ENCODE results near the gene FMO1. TPM values are rescaled to one million over a fixed set of nuclear protein-coding genes. Genes with fewer than 3 reads are reported as not detected.

The FMO1 gene
- total RNA-seq, 1 experiment from 2014 or later: not detected

- no peaks in the 10 kb centered on the region for H3K9me3 Mint-ChIP-seq
These were observed 547 bp downstream of the FMO1 start for GRCh38 chr1:171248841-171249240.

More at GRCh38 chr1:171248841-171249240, 547 bp downstream of the FMO1 start:
- H2BK15ac ChIP-seq (ENCODE audit: low read depth, low read length): no peak overlapping the region
- peaks cover 35 to 37% of the 10 kb centered on the region in 2 experiments for H3K4me1 Mint-ChIP-seq
- no peak overlapping the region for H2BK20ac ChIP-seq (ENCODE audit: low read depth, low read length, poor library complexity, severe bottlenecking)
- H3K4me2 ChIP-seq (ENCODE audit: insufficient read depth, insufficient read length, low read length): no peak overlapping the region
- H3K23me2 ChIP-seq (ENCODE audit: insufficient read length, low read depth, low read length, poor library complexity, severe bottlenecking): peaks cover 2% of the 10 kb centered on the region
- no peak overlapping the region for H3K27ac ChIP-seq (ENCODE audit: insufficient read length, low read depth, low read length)
- no peak overlapping the region for H2BK12ac ChIP-seq (ENCODE audit: insufficient read length, low read depth, low read length)
- H3K18ac ChIP-seq (ENCODE audit: insufficient read length, low read depth, low read length): no peak overlapping the region
- H3K4me3 Mint-ChIP-seq: no peak overlapping the region
- WGBS (ENCODE audit: extremely low coverage, insufficient read length, low lambda C conversion rate): no CpG with 5 or more reads among the region's 1 CpG
- no peak overlapping the region for H3T11ph ChIP-seq (ENCODE audit: low read length)
- no peak overlapping the region for H2AK5ac ChIP-seq (ENCODE audit: insufficient read length, low read length)
- no peaks in the 10 kb centered on the region for H3K79me1 ChIP-seq (ENCODE audit: insufficient read depth, low read depth, low read length, poor library complexity, severe bottlenecking)
- no peaks in the 10 kb centered on the region for H3K79me2 ChIP-seq (ENCODE audit: insufficient read depth, low read length)
- peaks cover 5% of the 10 kb centered on the region; the same call in 1 of the 2 replicates for H3K4me1 ChIP-seq (ENCODE audit: insufficient read depth, low read length)
- no peak overlapping the region for H2AFZ ChIP-seq (ENCODE audit: low read length)
- no peak overlapping the region for H3K14ac ChIP-seq (ENCODE audit: insufficient read depth, low read length)
- no peaks in the 10 kb centered on the region; the same call in 1 of the 2 replicates for H3K27me3 Mint-ChIP-seq (ENCODE audit: low read depth)
- no peak overlapping the region for H3K9ac ChIP-seq (ENCODE audit: extremely low read depth, insufficient read length, low read length)
- 0 out of 7 replicates have a peak, but pooled peaks cover 0 to 6% (median 0%) of the 10 kb centered on the region in 3 experiments for H3K36me3 Mint-ChIP-seq (ENCODE audit: insufficient read depth in 1 of 3, low read depth in 3 of 3)
- no peak overlapping the region for H3K23ac ChIP-seq (ENCODE audit: insufficient read length, low read depth, low read length)
- H3K27ac Mint-ChIP-seq: no peak overlapping the region
- H4K5ac ChIP-seq (ENCODE audit: insufficient read length, low read depth, low read length): no peak overlapping the region
- H3K56ac ChIP-seq (ENCODE audit: insufficient read length, low read depth, low read length): no peak overlapping the region
- H3K4ac ChIP-seq (ENCODE audit: low read depth, low read length): no peak overlapping the region
- TF ChIP-seq CTCF (conservative IDR thresholded peaks at IDR 0.05): no peak
- no peak overlapping the region for H4K91ac ChIP-seq (ENCODE audit: insufficient read length, low read depth, low read length)
- no peak overlapping the region for H2BK120ac ChIP-seq (ENCODE audit: low read depth, low read length, poor library complexity, severe bottlenecking)
- no peak for DNase-seq
- no peaks in the 10 kb centered on the region for H4K20me1 ChIP-seq (ENCODE audit: control insufficient read depth, insufficient read depth, insufficient read length)
- H3K9me3 ChIP-seq (ENCODE audit: control insufficient read depth, low read depth, low read length): no peaks in the 10 kb centered on the region
- H4K8ac ChIP-seq (replicated peaks; ENCODE audit: insufficient read length, low read depth, low read length): no peak overlapping the region
- no peak overlapping the region for H2BK5ac ChIP-seq (ENCODE audit: insufficient read length, low read length)
- no peaks in the 10 kb centered on the region for H3K27me3 ChIP-seq (ENCODE audit: insufficient read depth, low read length)

Measured in H9 (cell line).